ENCODE data around the gene TMC6.

GRCh38 chr17:78146881-78147280 lies 18.3 kb upstream of the TMC6 start:
- no peak for TF ChIP-seq CTCF (IDR thresholded peaks at IDR 0.05)
- no peak for TF ChIP-seq POLR2A (IDR thresholded peaks at IDR 0.05)

Data from adrenal gland (tissue), 5 donors.